ENCODE measurements around the gene CTBP2.
"Not testable (repeated sequence)": the region's sequence is repeated elsewhere in the genome, so short reads cannot be mapped to it uniquely, and the experiment has no call there.

Gene CTBP2

DNA sequence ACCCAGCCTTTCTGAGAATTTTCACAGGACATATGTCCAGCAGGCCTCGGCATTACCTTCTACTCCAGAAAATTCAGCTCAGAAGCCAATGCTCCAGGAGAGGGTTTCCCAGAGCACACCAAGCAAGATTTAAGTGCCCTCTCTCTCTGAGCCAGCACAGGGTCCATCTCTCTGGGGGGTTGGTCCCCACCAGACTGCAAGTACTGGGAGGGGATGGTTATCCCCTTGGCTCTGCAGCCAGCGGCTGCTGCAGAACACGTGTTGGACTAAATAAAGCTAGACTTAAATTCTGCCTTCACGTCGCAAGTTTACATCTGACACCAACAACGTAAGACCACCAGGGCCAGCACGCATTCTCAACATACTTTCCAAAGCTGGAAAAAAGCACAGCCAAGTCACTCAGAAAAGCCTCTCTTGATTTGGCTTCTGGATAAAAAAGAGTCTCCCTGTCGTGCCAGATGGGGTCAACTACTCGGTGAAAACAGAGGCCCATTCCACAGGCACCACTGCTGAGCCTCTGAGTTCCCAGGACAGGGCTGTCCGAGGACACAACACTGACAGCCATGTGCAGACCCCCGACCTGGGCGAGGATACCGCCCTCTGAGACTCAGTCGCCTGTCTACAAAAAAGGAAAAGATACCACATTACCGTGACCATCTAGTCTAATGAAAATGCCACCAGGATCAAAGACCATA lies 77.3 kb downstream of the CTBP2 start:
- DNase-seq, result peak; percentile 44

- not testable (repeated sequence) for DNase-seq
Observed at GRCh38 chr10:125082471-125082870, 77.9 kb downstream of the CTBP2 start.

GRCh38 chr10:125081931-125082330 lies 78.4 kb downstream of the CTBP2 start:
- DNase-seq, result no peak

DNA sequence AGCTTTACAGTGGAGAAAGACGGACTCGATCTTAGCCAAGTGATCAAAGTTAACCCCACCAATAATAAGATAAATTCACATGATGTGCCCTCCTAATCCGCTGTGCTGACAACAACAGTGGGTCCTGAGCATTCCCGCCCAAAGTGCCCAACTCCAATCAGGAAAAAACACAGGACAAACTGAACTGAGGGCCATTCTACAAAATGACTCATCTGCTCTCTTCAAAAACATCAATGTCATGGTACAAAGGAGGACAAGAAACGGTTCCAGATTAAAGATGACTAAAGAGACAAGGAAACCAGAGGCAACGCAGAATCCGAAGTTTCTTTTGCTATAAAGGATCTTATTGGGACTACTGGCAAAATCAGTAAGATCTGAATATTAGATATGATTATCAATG lies 79.4 kb downstream of the CTBP2 start:
- no peak for DNase-seq

DNA sequence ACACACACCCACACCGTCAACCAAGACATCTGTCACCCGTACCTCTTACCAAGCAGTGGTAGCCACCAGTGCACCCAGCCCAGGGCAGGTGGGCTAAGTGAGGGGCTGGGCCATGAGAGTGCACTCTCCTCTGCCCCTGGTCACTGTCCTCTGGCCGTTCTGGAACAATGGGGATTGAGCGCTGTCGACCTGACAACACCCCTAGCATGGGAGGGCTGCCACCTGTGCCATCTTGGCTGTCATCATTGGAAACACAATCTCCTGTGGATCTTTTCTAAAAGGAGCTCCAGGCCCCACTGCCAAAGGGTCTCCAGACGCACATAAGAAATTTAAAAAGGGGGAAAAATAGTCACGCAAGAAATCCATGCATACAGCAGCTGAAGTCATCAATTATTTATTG lies 80.1 kb downstream of the CTBP2 start:
- DNase-seq, result no peak

- no peak for DNase-seq
Observed at GRCh38 chr10:125079091-125079600, 81.2 kb downstream of the CTBP2 start.

GRCh38 chr10:125076891-125077541 lies 83.3 kb downstream of the CTBP2 start:
- no peak for DNase-seq

DNA sequence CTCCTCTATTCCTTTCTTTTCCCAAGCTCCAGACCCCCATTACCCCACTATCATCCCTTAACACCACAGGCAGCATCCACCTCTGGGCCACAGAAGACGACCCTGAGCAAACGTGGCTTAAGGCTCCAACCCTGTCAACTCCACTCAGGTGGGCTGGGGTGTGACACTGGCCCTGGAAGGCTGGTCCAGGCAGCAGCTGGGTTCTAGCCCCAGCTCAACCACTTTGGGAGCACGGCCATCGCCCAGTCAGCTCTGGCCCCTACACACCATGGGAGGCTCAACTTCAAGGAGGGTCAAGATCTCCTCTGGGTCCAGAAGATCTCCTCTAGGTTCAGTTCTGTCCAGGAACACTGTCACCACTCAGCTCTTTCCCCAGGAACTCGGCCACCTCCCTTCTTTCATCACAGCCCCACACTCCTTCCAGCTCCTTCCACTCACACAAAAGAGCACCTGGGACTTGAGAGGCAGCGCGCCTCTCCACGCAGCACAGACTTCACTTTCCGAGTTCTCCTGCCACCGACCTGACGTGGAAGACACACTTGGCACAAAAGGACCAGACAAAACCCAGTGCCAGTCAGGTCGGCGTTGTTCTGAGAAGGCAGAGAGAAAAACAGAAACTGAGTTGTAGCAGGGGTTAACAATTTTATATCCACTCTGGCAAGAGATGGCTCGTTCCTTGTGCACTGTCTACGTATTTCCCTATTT lies 84.1 kb downstream of the CTBP2 start:
- no peak for DNase-seq

- DNase-seq, result no peak
Observed at GRCh38 chr10:125073996-125074395, 86.4 kb downstream of the CTBP2 start.

DNA sequence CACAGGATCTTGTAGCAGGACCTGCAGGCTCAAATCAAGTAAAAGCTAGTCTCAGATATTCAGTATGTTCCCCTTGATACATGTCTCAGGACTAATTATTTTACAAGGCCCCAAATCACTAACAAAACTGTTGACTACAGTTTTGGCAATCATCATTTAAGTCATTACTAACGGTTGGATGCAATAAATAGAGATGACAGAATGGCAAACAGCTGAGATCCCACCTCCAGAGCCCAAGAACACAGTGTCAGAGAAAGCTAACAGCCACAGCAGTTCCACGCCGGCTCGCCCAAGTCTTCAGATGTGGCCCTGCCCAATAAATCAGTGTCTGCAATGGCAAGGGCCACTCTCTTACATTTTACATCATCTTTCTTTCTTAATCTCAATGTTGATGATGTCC lies 87.6 kb downstream of the CTBP2 start:
- no peak for DNase-seq

DNA sequence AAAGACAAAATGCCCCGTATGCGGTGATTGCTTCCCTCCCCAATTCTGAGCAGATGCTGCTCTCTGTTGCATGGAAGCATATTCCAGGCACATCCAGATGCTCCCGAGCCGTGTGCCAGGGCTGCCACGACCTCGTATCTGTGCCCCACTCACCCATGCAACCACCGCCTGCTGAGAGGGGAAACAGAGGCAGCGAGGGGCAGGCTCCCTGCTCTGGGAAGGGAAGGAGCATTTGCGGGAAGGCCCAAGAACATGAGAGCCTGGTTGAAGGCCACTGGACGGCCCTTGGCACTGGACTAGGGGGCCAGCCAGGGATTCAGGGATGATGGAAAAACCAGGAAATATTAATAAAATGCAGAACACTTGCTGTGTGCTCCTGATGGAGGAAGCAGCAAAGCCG lies 89.4 kb downstream of the CTBP2 start:
- no peak for DNase-seq

DNA sequence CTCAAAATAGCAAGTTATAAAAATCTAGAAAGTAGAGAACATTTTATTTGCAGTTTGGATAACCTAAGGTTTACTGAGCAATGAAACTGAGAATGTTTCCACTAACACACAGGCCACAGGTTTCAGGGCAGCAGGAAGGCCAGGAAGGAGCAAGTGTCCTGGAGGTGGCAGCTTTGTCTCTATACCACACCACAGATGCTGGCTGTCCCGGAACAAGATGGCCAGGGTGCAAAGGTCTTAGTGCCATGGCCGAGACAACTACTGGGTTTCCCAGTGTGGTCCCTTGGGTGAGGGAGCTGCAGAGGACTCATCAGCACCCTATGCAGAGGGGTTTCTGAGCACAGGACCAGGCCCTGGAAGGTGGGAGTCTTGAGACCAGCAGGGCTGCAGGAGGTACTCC lies 92.0 kb downstream of the CTBP2 start:
- DNase-seq, result no peak

DNA sequence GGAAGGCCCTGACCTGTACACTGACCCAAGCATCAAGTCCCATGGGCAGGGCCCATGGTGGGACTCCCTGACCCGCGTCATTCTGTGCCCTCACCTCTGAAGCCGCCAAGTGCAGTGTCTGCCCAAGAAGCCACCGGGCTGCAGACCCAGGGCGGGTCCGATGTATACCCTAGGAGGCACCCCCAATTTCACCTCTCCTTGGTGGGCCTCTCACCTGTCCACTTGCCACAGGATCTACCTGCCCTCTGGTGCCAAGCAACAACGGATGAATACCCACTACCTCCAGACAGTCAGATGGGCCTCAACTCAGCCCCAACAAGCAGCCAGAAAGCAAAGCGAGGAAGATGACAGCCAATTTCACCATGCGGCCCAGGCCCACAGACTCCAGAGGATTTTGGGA lies 92.6 kb downstream of the CTBP2 start:
- no peak for DNase-seq

- DNase-seq, result no peak
Observed at GRCh38 chr10:125066764-125067450, 93.5 kb downstream of the CTBP2 start.

- DNase-seq, result peak; percentile 80
Observed at GRCh38 chr10:125064681-125065492, 95.5 kb downstream of the CTBP2 start.

GRCh38 chr10:125063256-125063925 lies 97.0 kb downstream of the CTBP2 start:
- peak; percentile 39 for DNase-seq

GRCh38 chr10:125062914-125063230 lies 97.5 kb downstream of the CTBP2 start:
- no peak for DNase-seq

- no peak for DNase-seq
Observed at GRCh38 chr10:125062227-125062913, 98.0 kb downstream of the CTBP2 start.

- DNase-seq, result no peak
Observed at GRCh38 chr10:125061557-125062226, 98.7 kb downstream of the CTBP2 start.

- peak; percentile 88 for DNase-seq
Observed at GRCh38 chr10:125060826-125061556, 99.4 kb downstream of the CTBP2 start.
